CD4-positive, alpha-beta T cell (primary cell): Measurements from ENCODE around the gene GRM2. TPM values are rescaled to one million over a fixed set of nuclear protein-coding genes. Genes with fewer than 3 reads are reported as not detected.

ENCODE experiments used
- ATAC-seq: fragments of 200-7000 bp; cut with Tn5 transposase; one replicate; pipeline ENCODE4 v1.10.0; 2022; ENCODE audit warnings: mild to moderate bottlenecking; ENCODE audit not compliant: poor library complexity
- CTCF ChIA-PET: fragments of 350-600 bp; sonication (Branson Sonifier 250); formaldehyde crosslinking; loops from one replicate; lab custom pipeline; 2021; ENCODE audit warnings: antibody characterized with exemption, inconsistent platforms; lab: Charles Lee
- POLR2A ChIA-PET: fragments of 350-600 bp; sonication (Branson Sonifier 250); formaldehyde crosslinking; loops from one replicate; lab custom pipeline; 2021; ENCODE audit warnings: antibody characterized with exemption, inconsistent platforms; lab: Charles Lee
- DNase-seq, 14 experiments: peaks; one replicate each; pipeline ENCODE4 v3.0.0-alpha.2; 2013 to 2020; ENCODE audit warnings: mixed read lengths in 2 of 14
- H3K27ac ChIP-seq, 2 donors: one replicate each; pipeline versions ENCODE4 v1.5.1 to v1.7.0; 2013; ENCODE audit warnings: low read length in 2 of 2, low read depth in 1 of 2, mild to moderate bottlenecking in 1 of 2
- H3K27me3 ChIP-seq, 2 experiments: 1 replicate in 1 of 2; 2 replicates in 1 of 2; pipeline versions ENCODE4 v1.6.1 to v1.7.0; 2013; ENCODE audit warnings: low read length in 2 of 2, control low read depth in 1 of 2, mild to moderate bottlenecking in 1 of 2, moderate library complexity in 1 of 2; ENCODE audit not compliant: insufficient read depth in 2 of 2, control insufficient read depth in 1 of 2
- H3K36me3 ChIP-seq: one replicate; pipeline ENCODE4 v1.6.1; 2013; ENCODE audit warnings: low read length, control low read depth; ENCODE audit not compliant: insufficient read depth
- H3K4me1 ChIP-seq: one replicate; pipeline ENCODE4 v1.6.1; 2013; ENCODE audit warnings: low read length, control low read depth; ENCODE audit not compliant: insufficient read depth
- H3K4me3 ChIP-seq: one replicate; pipeline ENCODE4 v1.5.1; 2013; ENCODE audit warnings: mild to moderate bottlenecking, low read length, moderate library complexity
- H3K9me3 ChIP-seq, 2 experiments: 1 replicate in 1 of 2; 2 replicates in 1 of 2; pipeline versions ENCODE4 v1.6.1 to v1.7.0; 2013; ENCODE audit warnings: low read length in 2 of 2, mild to moderate bottlenecking in 2 of 2, control low read depth in 1 of 2, moderate library complexity in 1 of 2; ENCODE audit not compliant: control insufficient read depth in 1 of 2, insufficient read depth in 1 of 2
- H3K27ac Mint-ChIP-seq: one replicate; pipeline ENCODE4 v1.8.0; 2020; ENCODE audit warnings: mixed read lengths
- H3K27me3 Mint-ChIP-seq: one replicate; pipeline ENCODE4 v1.8.0; 2021; ENCODE audit warnings: mixed read lengths
- H3K36me3 Mint-ChIP-seq: one replicate; pipeline ENCODE4 v1.8.0; 2021; ENCODE audit warnings: low read depth, mixed read lengths
- H3K4me1 Mint-ChIP-seq: one replicate; pipeline ENCODE4 v1.8.0; 2021; ENCODE audit warnings: low read depth, mixed read lengths
- H3K4me3 Mint-ChIP-seq: one replicate; pipeline ENCODE4 v1.8.0; 2020; ENCODE audit warnings: mild to moderate bottlenecking, mixed read lengths
- H3K9me3 Mint-ChIP-seq: one replicate; pipeline ENCODE4 v1.8.0; 2020; ENCODE audit warnings: mixed read lengths
- CTCF ChIP-seq: fragments of 200-600 bp; IDR thresholded peaks from one replicate; pipeline ENCODE4 v1.8.0; 2022; ENCODE audit warnings: antibody characterized with exemption, mild to moderate bottlenecking
- intact Hi-C, 2 experiments: fragments of 100-400 bp; cut with DNase I in 1 of 2; cut with micrococcal nuclease in 1 of 2; formaldehyde crosslinking; loops; one replicate each; pipeline versions ENCODE4 v1.15.1 to v1.9.0; 2023 to 2025; cut with DNase I, micrococcal nuclease
- total RNA-seq, 174 experiments: library from RNA in 2 of 174; stranded (reverse) in 2 of 174; gene quantifications; one replicate each; pipeline ENCODE4 v1.2.3 and lab custom pipeline; 2021 to 2026

The GRM2 gene
- total RNA-seq, 2 experiments from 2014 or later = 4.1 to 4.2 TPM

- no peak for TF ChIP-seq CTCF
- Mint-ChIP-seq H3K27ac (peak overlapping the region; percentile 97), H3K4me1 (peaks cover 79% of the 10 kb centered on the region), H3K4me3 (peak overlapping the region; percentile 94), H3K36me3 (peaks cover 29% of the 10 kb centered on the region), H3K27me3 (no peaks in the 10 kb centered on the region), H3K9me3 (no peaks in the 10 kb centered on the region)
- intact Hi-C loops = loop anchor here (5.0 kb wide), 4 partner anchors 283 to 1303 kb away; partner anchors contain the start of genes C3orf18 (in 1 of the 2), DUSP7 (in 1 of the 2), HEMK1 (in 1 of the 2) and MANF (in 1 of the 2)
- CTCF ChIA-PET = interaction anchor here (0.8 to 7.5 kb wide), 6 partner anchors 11 to 1054 kb away, joined by 3 to 113 read pairs (median 8); partner anchors contain the start of gene DCAF1
- Histone ChIP-seq H3K36me3 (peaks cover 10% of the 10 kb centered on the region), H3K4me3 (peak overlapping the region; percentile 98), H3K9me3 (no peaks in the 10 kb centered on the region), H3K4me1 (peaks cover 59% of the 10 kb centered on the region), H3K27me3 (no peaks in the 10 kb centered on the region), H3K27ac (peak overlapping the region; percentile 73 to 83)
- POLR2A ChIA-PET = interaction anchor here (1.5 to 8.2 kb wide), 6 partner anchors 9 to 285 kb away, joined by 5 to 121 read pairs (median 12); partner anchors contain the start of genes DCAF1 and MANF
- ATAC-seq (peak; percentile 11), DNase-seq (peak in 7 of 14 experiments; percentile 22 to 83 (median 38))
These were observed 36.6 kb upstream of the GRM2 start for GRCh38 chr3:51670053-51670822.

- H3K4me3 ChIP-seq = peak within 1 kb of the TSS; percentile 98
- no peaks in the 10 kb centered on the region for H3K9me3 Mint-ChIP-seq
- H3K4me1 ChIP-seq = peaks cover 67% of the 10 kb centered on the region
- peaks cover 18% of the 10 kb centered on the region for H3K36me3 ChIP-seq
- DNase-seq = peak; percentile 88 to 100 (median 95)
- peak within 1 kb of the TSS; percentile 94 for H3K4me3 Mint-ChIP-seq
- ATAC-seq = peak; percentile 75
- TF ChIP-seq CTCF = no peak
- no peaks in the 10 kb centered on the region for H3K9me3 ChIP-seq
- intact Hi-C loops = loop anchor here (1.0 to 5.0 kb wide), 5 partner anchors 15 to 1304 kb away; partner anchors contain the start of genes C3orf18 (in 1 of the 2), DUSP7 (in 1 of the 2), HEMK1 (in 1 of the 2) and MANF (in 1 of the 2)
- H3K27me3 Mint-ChIP-seq = no peaks in the 10 kb centered on the region
- peak within 1 kb of the TSS; percentile 97 for H3K27ac Mint-ChIP-seq
- no peaks in the 10 kb centered on the region for H3K27me3 ChIP-seq
- POLR2A ChIA-PET = interaction anchor here (1.2 to 8.2 kb wide), 8 partner anchors 8 to 286 kb away, joined by 3 to 121 read pairs (median 8); partner anchors contain the start of genes DCAF1, MANF and RAD54L2
- peak within 1 kb of the TSS; percentile 83 to 91 for H3K27ac ChIP-seq
- CTCF ChIA-PET = interaction anchor here (1.4 to 7.5 kb wide), 6 partner anchors 10 to 1055 kb away, joined by 4 to 113 read pairs (median 11); partner anchors contain the start of gene DCAF1
- peaks cover 36% of the 10 kb centered on the region for H3K36me3 Mint-ChIP-seq
- H3K4me1 Mint-ChIP-seq = peaks cover 80% of the 10 kb centered on the region
These were observed 35.8 kb upstream of the GRM2 start, which contains the start of gene TEX264 for GRCh38 chr3:51670823-51671733. TSS of gene TEX264 (plus strand) at chr3:51671252. CDS start at chr3:51674305, 3,053 bp downstream.
